Astrocyte of the spinal cord (primary cell): Measurements from ENCODE around the gene PTN.
A peak's percentile ranks its signal among the peaks of the same experiment; 100 is the strongest.
"Not testable (repeated sequence)": the region's sequence is repeated elsewhere in the genome, so short reads cannot be mapped to it uniquely, and the experiment has no call there.

ENCODE experiments used
- DNase-seq: peaks from one replicate; pipeline ENCODE4 v3.0.0; 2011; ENCODE audit warnings: low read depth, low spot score
- H3K4me3 ChIP-seq: 2 replicates; pipeline ENCODE4 v1.5.1; 2011; ENCODE audit warnings: low read depth, mild to moderate bottlenecking, low read length, moderate library complexity
- CTCF ChIP-seq: IDR thresholded peaks from 2 replicates; pipeline ENCODE4 v1.5.1; 2012; ENCODE audit warnings: low read depth, mild to moderate bottlenecking, low read length, inconsistent platforms
- in situ Hi-C: cut with HindIII; loops from 2 replicates; pipeline ENCODE4 v1.10.0; 2017; ENCODE audit warnings: low sequenced_read_pairs

PTN gene

GRCh38 chr7:137254766-137255165 lies 88.8 kb downstream of the PTN start:
- no peak for TF ChIP-seq CTCF
- no peak overlapping the region for H3K4me3 ChIP-seq
- in situ Hi-C loops = no loop called here
- no peak for DNase-seq

GRCh38 chr7:137245890-137246289 lies 97.6 kb downstream of the PTN start:
- H3K4me3 ChIP-seq = no peak overlapping the region
- DNase-seq = peak; percentile 22
- in situ Hi-C loops = no loop called here
- no peak for TF ChIP-seq CTCF

DNA sequence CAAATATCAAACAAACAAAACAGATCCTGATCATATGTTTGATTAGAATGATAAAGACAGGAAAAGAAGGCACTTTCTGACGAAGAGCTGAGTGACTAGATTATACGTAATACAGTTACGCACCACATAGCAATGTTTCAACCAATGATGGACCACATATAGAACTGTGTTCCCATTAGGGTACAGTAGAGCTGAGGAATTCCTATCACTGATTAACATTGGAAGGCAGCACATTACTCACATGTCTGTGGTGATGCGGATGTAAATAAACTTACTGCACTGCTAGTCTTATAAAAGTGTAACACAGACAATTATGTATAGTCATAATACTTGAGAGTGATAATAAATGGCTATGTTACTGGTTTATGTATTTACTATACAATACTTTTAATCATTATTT lies 98.3 kb downstream of the PTN start:
- in situ Hi-C loops = no loop called here
- DNase-seq = no peak
- no peak for TF ChIP-seq CTCF
- no peak overlapping the region for H3K4me3 ChIP-seq

GRCh38 chr7:137243741-137244140 lies 99.8 kb downstream of the PTN start:
- TF ChIP-seq CTCF = no peak
- peak; percentile 52 for DNase-seq
- H3K4me3 ChIP-seq = no peak overlapping the region
- in situ Hi-C loops = no loop called here

DNA sequence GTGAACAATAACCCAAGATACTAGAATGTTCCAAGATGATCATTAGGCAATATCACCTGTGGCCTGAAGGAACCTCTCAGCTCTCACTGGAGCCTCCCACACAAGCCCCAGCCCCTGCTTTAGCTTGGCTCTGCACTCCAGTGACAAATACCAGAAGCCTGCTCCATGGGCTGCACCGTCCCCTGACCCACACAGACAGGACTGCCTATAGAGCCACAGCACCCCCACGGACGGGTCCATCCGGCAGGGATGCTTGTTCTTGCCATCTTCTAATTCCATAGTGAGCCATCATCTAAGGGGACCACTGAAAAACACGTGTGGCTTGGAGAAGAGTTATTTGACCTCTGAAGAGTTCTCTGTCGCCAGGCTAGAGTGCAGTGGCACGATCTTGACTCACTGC lies 100.9 kb downstream of the PTN start:
- no peak for TF ChIP-seq CTCF
- in situ Hi-C loops = no loop called here
- no peak overlapping the region for H3K4me3 ChIP-seq
- no peak for DNase-seq

DNA sequence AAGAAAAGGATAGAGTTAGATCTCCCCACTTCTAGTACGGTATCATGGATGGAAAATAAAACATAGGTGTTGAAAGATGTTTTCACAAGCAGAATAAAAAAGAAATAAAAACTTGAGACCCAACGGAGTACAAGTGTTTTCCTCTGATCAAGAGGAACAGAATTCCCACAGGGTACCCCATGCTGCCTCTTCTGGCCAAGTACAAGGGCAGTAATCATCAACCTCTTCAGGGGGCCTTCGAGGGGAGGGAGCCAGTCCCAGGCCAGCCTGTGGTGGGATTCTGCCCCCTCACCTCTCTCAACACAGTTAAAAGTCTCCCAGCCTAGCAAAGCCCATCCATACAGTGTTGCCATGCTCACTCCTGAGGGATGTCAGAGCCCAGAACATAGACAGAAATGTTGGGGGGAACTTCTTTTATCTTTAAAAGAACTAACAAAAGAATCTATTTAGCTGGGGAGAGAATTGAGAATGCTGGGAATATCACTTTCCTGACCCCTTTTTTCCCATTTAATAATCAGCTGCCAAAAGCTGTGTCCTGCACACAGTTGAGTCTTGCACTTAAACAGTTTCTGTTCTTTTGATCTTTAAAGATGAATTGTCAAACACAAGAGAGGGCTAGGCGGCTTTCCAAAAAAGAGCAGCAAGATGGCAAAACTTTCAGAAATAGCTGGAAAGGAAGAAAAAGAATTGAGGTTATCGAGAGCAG lies 101.7 kb downstream of the PTN start:
- H3K4me3 ChIP-seq = no peak overlapping the region
- in situ Hi-C loops = no loop called here
- TF ChIP-seq CTCF = no peak
- DNase-seq = peak; percentile 10

- in situ Hi-C loops, DNase-seq, H3K4me3 ChIP-seq: not testable (repeated sequence)
Observed at GRCh38 chr7:137239186-137239585, 104.3 kb downstream of the PTN start.
